KMS-11 (cell line): ENCODE data around the gene TMEM114.

ENCODE experiments used
- H2AFZ ChIP-seq: fragments of 200-600 bp; sonication (generic); 2 replicates; pipeline ENCODE4 v1.6.1; 2016; ENCODE audit warnings: antibody characterized with exemption, mixed run types, low read depth
- H3K27ac ChIP-seq: fragments of 200-600 bp; sonication (generic); 2 replicates; pipeline ENCODE4 v1.6.1; 2016; ENCODE audit warnings: mild to moderate bottlenecking, mixed run types
- H3K27me3 ChIP-seq: fragments of 200-600 bp; sonication (generic); 2 replicates; pipeline ENCODE4 v1.6.1; 2017; ENCODE audit warnings: mild to moderate bottlenecking, low read depth, mixed run types, moderate library complexity; ENCODE audit not compliant: insufficient read depth
- H3K36me3 ChIP-seq: fragments of 200-600 bp; sonication (generic); 2 replicates; pipeline ENCODE4 v1.6.1; 2017; ENCODE audit warnings: mild to moderate bottlenecking, mixed run types; ENCODE audit not compliant: insufficient read depth
- H3K4me1 ChIP-seq: fragments of 200-600 bp; sonication (generic); 2 replicates; pipeline ENCODE4 v1.6.1; 2016; ENCODE audit warnings: mild to moderate bottlenecking, low read depth, mixed run types; ENCODE audit not compliant: poor library complexity, severe bottlenecking
- H3K4me2 ChIP-seq: fragments of 200-600 bp; sonication (generic); 2 replicates; pipeline ENCODE4 v1.7.0; 2016; ENCODE audit warnings: mild to moderate bottlenecking, mixed run types
- H3K4me3 ChIP-seq: fragments of 200-600 bp; sonication (generic); IDR thresholded peaks from 2 replicates; pipeline ENCODE4 v1.6.1; 2017; ENCODE audit warnings: low read depth, low read length, mixed read lengths; ENCODE audit not compliant: insufficient read depth
- H3K79me2 ChIP-seq: fragments of 200-600 bp; sonication (generic); 2 replicates; pipeline ENCODE4 v1.6.1; 2016; ENCODE audit warnings: low read depth, mixed run types; ENCODE audit not compliant: insufficient read depth
- H3K9ac ChIP-seq: fragments of 200-600 bp; sonication (generic); 2 replicates; pipeline ENCODE4 v1.6.1; 2016; ENCODE audit warnings: mild to moderate bottlenecking, mixed run types
- H4K20me1 ChIP-seq: fragments of 200-600 bp; sonication (generic); 2 replicates; pipeline ENCODE4 v1.6.1; 2016; ENCODE audit warnings: mild to moderate bottlenecking, mixed run types; ENCODE audit not compliant: insufficient read depth
- CTCF ChIP-seq: fragments of 200-600 bp; sonication (generic); conservative IDR thresholded peaks from 2 replicates; pipeline ENCODE4 v1.6.1; 2017; ENCODE audit warnings: low read depth, mild to moderate bottlenecking, antibody characterized with exemption, low read length, moderate library complexity, mixed read lengths

The TMEM114 gene

DNA sequence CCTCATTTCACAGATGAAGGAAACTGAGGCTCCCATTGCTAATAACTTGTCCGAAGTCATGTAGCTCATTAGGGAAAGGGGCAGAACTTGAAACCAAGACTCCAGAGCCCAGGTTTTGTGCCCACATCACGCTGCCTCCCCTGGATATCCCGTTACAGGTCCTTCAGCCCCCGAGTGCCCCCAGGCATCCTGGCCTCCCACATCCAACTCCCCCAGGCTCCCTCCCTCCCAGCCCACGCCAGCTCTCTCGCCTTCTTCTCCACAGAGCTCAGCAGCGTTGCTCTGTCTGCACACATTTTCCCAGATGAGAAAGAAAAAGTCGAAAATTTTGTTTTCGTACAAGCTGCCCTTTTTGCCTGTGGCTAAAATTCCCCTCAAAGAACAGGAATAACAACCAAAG lies 16.9 kb upstream of the TMEM114 start:
- H3K27me3 ChIP-seq: no peaks in the 10 kb centered on the region
- TF ChIP-seq CTCF: no peak
- H4K20me1 ChIP-seq: no peaks in the 10 kb centered on the region
- no peaks in the 10 kb centered on the region for H3K36me3 ChIP-seq
- H3K79me2 ChIP-seq: no peaks in the 10 kb centered on the region
- H2AFZ ChIP-seq: no peak overlapping the region
- no peak overlapping the region for H3K4me3 ChIP-seq
- H3K4me2 ChIP-seq: no peak overlapping the region
- no peak overlapping the region for H3K9ac ChIP-seq
- H3K27ac ChIP-seq: no peak overlapping the region
- no peaks in the 10 kb centered on the region for H3K4me1 ChIP-seq

GRCh38 chr16:8605554-8605953 lies 15.2 kb upstream of the TMEM114 start:
- H3K27me3 ChIP-seq: no peaks in the 10 kb centered on the region
- H3K4me1 ChIP-seq: no peaks in the 10 kb centered on the region
- H2AFZ ChIP-seq: no peak overlapping the region
- no peak overlapping the region for H3K4me2 ChIP-seq
- no peak overlapping the region for H3K9ac ChIP-seq
- TF ChIP-seq CTCF: no peak
- H3K4me3 ChIP-seq: no peak overlapping the region
- H3K27ac ChIP-seq: no peak overlapping the region
- H3K79me2 ChIP-seq: no peaks in the 10 kb centered on the region
- no peaks in the 10 kb centered on the region for H3K36me3 ChIP-seq
- no peaks in the 10 kb centered on the region for H4K20me1 ChIP-seq

DNA sequence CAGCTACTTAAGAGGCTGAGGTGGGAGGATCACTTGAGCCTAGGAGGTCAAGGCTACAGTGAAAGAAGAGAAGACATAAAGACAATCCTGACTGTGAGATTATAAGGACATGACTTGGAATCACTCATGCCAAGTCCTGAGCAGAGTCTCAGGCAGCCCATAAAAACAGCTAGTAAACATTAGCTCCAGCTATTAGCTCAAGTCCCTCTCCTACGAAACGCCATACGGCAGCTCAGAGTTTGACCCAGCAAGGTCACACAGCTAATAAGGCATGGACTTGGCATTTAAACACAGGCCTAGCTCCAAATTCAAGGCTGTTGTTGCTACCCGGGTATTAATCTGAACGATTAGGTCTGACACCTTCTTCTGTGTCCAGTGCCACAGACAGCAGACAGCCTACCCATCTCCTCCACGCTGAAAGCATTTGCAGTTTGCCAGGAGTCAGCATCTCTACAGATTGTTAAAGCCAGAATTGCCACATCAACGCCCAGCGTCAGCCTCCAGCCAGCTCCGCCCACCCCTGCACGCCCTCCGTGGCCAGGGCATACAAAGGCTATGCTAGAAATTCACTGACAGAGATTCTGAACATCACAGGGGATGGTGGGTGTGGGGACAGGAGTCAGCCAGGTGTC lies 9.9 kb upstream of the TMEM114 start:
- Histone ChIP-seq H3K27me3 (no peaks in the 10 kb centered on the region), H3K4me2 (no peak overlapping the region), H3K4me3 (no peak overlapping the region), H3K27ac (no peak overlapping the region), H3K4me1 (no peaks in the 10 kb centered on the region), H3K9ac (no peak overlapping the region), H3K36me3 (no peaks in the 10 kb centered on the region), H4K20me1 (no peaks in the 10 kb centered on the region), H2AFZ (no peak overlapping the region), H3K79me2 (no peaks in the 10 kb centered on the region)
- no peak for TF ChIP-seq CTCF

GRCh38 chr16:8596581-8596980 lies 6.3 kb upstream of the TMEM114 start:
- Histone ChIP-seq H4K20me1 (no peaks in the 10 kb centered on the region), H3K36me3 (no peaks in the 10 kb centered on the region), H3K4me1 (no peaks in the 10 kb centered on the region), H3K4me2 (no peak overlapping the region), H3K4me3 (no peak overlapping the region), H2AFZ (no peak overlapping the region), H3K79me2 (no peaks in the 10 kb centered on the region), H3K27ac (no peak overlapping the region), H3K9ac (no peak overlapping the region), H3K27me3 (no peaks in the 10 kb centered on the region)
- no peak for TF ChIP-seq CTCF
